Measurements from ENCODE around the gene ADAR.

The ADAR gene

DNA sequence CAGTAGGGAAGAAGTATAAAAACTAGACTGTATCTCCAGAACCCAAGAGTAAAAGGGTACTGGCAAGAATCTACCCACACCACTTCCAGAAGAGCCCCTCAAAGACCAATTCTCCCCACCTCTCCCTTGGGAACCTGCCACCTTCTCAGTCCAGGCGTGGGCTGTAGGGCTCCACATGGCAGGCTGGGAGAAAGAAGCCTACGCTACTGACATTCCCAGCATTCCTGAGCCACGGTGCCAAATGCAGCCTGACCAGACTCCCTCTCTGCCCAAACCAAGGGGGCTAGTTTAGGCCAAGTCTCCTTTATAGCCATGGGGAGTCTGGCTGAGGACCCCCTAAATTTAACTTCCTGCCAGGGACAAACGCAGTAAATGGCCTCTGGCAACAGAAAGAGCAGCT, 51.6 kb downstream of the ADAR start:
- Histone ChIP-seq H3K36me3 (ENCODE audit: control insufficient read depth, insufficient read depth, low read length) (peaks cover 48% of the 10 kb centered on the region), H3K27me3 (ENCODE audit: control insufficient read depth, insufficient read depth, low read length) (no peaks in the 10 kb centered on the region), H3K4me3 (ENCODE audit: low read depth, low read length) (peak overlapping the region; percentile 76), H3K4me1 (ENCODE audit: control insufficient read depth, insufficient read depth, low read length) (peaks cover 19% of the 10 kb centered on the region), H3K9ac (ENCODE audit: low read length) (peak overlapping the region; percentile 81), H3K27ac (ENCODE audit: low read depth, low read length) (no peak overlapping the region; the same call in 1 of the 2 replicates), H3K9me3 (ENCODE audit: control insufficient read depth, insufficient read depth, low read depth, low read length) (no peaks in the 10 kb centered on the region)

DNA sequence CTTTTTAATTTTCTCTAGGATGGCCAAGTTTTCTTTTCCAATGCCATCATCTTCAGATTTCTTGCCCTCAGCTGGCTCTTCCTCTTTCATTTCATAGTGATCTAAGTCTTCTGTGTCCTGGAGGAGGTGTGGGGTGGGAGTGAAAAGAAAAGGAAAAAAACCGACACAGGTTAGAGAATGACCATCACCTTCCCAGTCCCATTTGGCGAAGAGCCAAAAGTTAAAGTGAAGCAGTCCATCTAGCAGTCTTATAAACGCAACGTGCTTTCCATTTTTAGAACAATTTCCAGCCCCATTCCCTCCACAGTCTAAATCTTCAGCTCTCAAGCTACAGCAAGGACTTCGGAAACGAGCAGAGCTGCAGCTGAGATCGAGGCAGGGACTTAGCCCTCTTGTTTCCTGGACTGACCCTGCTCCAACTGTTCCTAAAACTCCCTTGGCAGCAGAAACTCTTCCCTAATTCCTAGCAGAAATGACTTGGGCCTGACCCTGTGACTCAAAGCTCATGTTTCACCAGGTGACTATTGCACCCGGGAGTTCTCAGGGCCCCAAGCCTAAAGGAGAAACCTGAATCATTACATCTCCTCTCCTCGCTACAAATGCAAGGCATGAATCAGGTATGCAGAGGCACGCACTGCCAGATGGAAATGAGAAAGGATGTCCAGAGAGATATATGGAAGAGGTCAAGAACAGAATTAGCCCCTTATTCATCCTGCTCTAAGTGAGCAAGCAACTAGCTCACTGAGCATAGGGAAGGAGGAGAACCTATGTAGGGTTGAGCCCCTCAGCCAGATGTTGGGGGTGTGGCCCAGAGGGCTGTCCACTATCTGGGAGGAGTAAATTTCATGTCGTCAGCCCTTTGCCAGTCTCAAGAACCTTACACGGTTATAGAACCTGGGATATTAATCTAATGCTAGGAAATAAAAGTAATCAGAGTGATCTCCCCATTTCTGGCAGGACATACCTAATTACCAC, 54.6 kb downstream of the ADAR start:
- Histone ChIP-seq H3K36me3 (ENCODE audit: control insufficient read depth, insufficient read depth, low read length) (peaks cover 77% of the 10 kb centered on the region), H3K9me3 (ENCODE audit: control insufficient read depth, insufficient read depth, low read depth, low read length) (no peaks in the 10 kb centered on the region), H3K9ac (ENCODE audit: low read length) (no peak overlapping the region), H3K27ac (ENCODE audit: low read depth, low read length) (no peak overlapping the region), H3K4me1 (ENCODE audit: control insufficient read depth, insufficient read depth, low read length) (peaks cover 17% of the 10 kb centered on the region), H3K4me3 (ENCODE audit: low read depth, low read length) (no peak overlapping the region), H3K27me3 (ENCODE audit: control insufficient read depth, insufficient read depth, low read length) (no peaks in the 10 kb centered on the region)

DNA sequence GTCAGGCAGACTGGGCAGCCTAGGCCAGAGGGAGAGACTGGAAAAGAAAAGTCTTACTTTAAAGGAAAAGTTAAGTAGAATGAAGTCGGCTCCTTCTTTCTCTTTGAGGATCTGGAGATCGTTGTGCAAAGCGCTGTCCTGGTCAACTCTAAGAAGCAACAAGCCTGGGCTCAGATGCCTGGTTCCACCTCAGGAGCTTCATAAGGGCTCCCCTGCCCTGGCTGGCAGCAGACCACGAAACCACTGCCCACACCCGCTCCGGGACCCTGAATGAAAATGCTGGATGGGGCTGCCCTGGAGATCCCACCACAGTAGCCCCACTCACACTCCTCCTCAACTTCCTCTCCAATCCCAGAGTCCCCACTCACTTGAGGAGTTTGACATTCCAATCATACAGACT, 56.0 kb downstream of the ADAR start:
- Histone ChIP-seq H3K4me3 (ENCODE audit: low read depth, low read length) (no peak overlapping the region), H3K27me3 (ENCODE audit: control insufficient read depth, insufficient read depth, low read length) (no peaks in the 10 kb centered on the region), H3K9me3 (ENCODE audit: control insufficient read depth, insufficient read depth, low read depth, low read length) (no peaks in the 10 kb centered on the region), H3K36me3 (ENCODE audit: control insufficient read depth, insufficient read depth, low read length) (peaks cover 77% of the 10 kb centered on the region), H3K27ac (ENCODE audit: low read depth, low read length) (no peak overlapping the region), H3K4me1 (ENCODE audit: control insufficient read depth, insufficient read depth, low read length) (peaks cover 11% of the 10 kb centered on the region), H3K9ac (ENCODE audit: low read length) (no peak overlapping the region)

DNA sequence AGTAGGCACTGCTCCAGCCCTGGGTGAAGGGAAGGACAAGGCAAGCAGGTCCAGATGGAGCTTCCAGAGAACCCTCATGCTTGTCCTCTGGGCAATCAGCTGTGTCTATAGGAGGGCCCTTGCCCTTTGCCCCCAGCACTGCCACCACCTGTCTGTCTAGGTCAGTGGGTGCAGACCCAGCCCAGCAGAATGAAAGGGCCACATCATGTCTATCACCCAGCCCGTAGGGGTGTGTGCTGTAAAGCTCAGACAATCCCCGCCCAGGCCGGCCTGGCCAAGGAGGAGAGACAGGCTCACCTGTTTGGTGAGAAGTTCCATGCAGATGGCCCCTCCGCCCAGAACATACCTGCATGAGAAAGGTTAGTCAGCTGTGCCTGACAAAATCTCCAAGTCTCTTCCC, 56.5 kb downstream of the ADAR start:
- no peaks in the 10 kb centered on the region for H3K27me3 ChIP-seq (ENCODE audit: control insufficient read depth, insufficient read depth, low read length)
- H3K9ac ChIP-seq (ENCODE audit: low read length), result no peak overlapping the region
- no peak overlapping the region for H3K4me3 ChIP-seq (ENCODE audit: low read depth, low read length)
- no peak overlapping the region for H3K27ac ChIP-seq (ENCODE audit: low read depth, low read length)
- peaks cover 77% of the 10 kb centered on the region for H3K36me3 ChIP-seq (ENCODE audit: control insufficient read depth, insufficient read depth, low read length)
- no peaks in the 10 kb centered on the region for H3K9me3 ChIP-seq (ENCODE audit: control insufficient read depth, insufficient read depth, low read depth, low read length)
- peaks cover 5% of the 10 kb centered on the region for H3K4me1 ChIP-seq (ENCODE audit: control insufficient read depth, insufficient read depth, low read length)

DNA sequence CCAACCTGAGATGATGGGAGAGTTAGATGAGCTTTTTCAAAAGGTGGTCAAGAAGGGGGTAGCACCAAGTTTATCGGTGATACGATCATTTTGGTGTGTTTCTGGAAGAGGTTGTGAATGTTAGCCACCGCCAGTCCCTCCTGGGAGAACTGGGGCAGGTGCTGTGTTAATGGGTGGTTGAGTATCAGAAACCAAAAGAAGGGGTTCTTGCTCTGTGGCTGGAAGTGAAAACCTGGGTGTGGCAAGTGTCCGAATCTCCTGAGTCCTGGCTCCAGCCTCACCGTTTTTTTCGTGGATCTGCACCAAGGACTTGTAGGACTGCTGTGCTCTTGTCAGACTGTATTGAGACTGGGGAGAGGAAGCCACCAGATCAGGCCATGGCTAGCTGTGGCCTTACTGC, 57.3 kb downstream of the ADAR start:
- Histone ChIP-seq H3K27ac (ENCODE audit: low read depth, low read length) (no peak overlapping the region), H3K9me3 (ENCODE audit: control insufficient read depth, insufficient read depth, low read depth, low read length) (no peaks in the 10 kb centered on the region), H3K36me3 (ENCODE audit: control insufficient read depth, insufficient read depth, low read length) (peaks cover 72% of the 10 kb centered on the region), H3K4me3 (ENCODE audit: low read depth, low read length) (no peak overlapping the region), H3K27me3 (ENCODE audit: control insufficient read depth, insufficient read depth, low read length) (no peaks in the 10 kb centered on the region), H3K9ac (ENCODE audit: low read length) (no peak overlapping the region), H3K4me1 (ENCODE audit: control insufficient read depth, insufficient read depth, low read length) (no peaks in the 10 kb centered on the region)

DNA sequence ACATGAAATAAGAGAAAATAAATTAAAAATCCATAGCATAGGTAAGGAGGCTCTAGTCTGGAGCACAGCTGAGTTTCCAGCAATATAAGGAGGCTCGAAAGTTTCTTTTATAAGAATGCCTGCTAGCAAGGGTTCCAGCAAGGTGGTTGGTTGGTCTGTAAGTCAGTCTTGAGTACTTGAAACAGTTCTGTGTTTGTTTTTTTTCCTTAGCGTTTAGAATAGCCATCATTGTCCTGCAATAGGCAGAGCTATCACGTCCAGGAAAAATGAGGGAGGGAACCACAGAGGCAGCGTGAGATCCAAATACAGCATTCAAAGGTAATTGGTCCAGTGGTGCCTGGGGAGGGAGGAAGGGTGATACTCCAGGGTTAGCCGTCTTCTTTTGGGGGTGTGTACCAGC, 57.9 kb downstream of the ADAR start:
- no peak overlapping the region for H3K27ac ChIP-seq (ENCODE audit: low read depth, low read length)
- H3K27me3 ChIP-seq (ENCODE audit: control insufficient read depth, insufficient read depth, low read length), result no peaks in the 10 kb centered on the region
- peaks cover 66% of the 10 kb centered on the region for H3K36me3 ChIP-seq (ENCODE audit: control insufficient read depth, insufficient read depth, low read length)
- H3K4me1 ChIP-seq (ENCODE audit: control insufficient read depth, insufficient read depth, low read length), result no peaks in the 10 kb centered on the region
- no peak overlapping the region for H3K4me3 ChIP-seq (ENCODE audit: low read depth, low read length)
- H3K9ac ChIP-seq (ENCODE audit: low read length), result no peak overlapping the region
- no peaks in the 10 kb centered on the region for H3K9me3 ChIP-seq (ENCODE audit: control insufficient read depth, insufficient read depth, low read depth, low read length)

DNA sequence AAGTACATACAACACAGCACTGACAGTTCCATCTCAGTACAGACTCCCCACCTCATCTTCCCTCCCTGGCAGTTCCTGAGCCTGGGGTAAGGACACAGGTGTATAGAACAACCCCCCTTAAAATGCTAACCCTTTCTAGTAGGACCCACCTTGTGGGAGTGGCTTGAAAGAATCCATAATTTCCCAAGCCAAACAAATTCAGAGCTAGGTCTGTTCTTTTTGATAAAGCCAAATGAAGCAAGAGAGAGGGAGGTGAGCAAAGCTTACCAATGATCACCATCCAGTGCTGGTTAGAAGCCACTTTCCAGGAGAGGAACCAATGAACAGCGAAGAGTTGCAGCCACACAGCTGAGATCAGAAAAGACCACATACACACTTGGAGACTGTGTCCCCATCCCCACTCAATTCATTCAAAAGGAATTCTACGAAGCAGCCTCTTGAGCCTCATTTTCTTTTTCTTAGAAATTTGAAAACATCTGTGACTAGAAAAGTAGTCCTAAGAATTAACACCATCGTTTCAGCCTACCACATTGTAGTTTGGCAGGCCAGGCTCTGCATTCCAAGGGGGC, 58.7 kb downstream of the ADAR start:
- Histone ChIP-seq H3K4me1 (ENCODE audit: control insufficient read depth, insufficient read depth, low read length) (no peaks in the 10 kb centered on the region), H3K27ac (ENCODE audit: low read depth, low read length) (no peak overlapping the region), H3K4me3 (ENCODE audit: low read depth, low read length) (no peak overlapping the region), H3K9ac (ENCODE audit: low read length) (no peak overlapping the region), H3K9me3 (ENCODE audit: control insufficient read depth, insufficient read depth, low read depth, low read length) (no peaks in the 10 kb centered on the region), H3K36me3 (ENCODE audit: control insufficient read depth, insufficient read depth, low read length) (peaks cover 58% of the 10 kb centered on the region), H3K27me3 (ENCODE audit: control insufficient read depth, insufficient read depth, low read length) (no peaks in the 10 kb centered on the region)

DNA sequence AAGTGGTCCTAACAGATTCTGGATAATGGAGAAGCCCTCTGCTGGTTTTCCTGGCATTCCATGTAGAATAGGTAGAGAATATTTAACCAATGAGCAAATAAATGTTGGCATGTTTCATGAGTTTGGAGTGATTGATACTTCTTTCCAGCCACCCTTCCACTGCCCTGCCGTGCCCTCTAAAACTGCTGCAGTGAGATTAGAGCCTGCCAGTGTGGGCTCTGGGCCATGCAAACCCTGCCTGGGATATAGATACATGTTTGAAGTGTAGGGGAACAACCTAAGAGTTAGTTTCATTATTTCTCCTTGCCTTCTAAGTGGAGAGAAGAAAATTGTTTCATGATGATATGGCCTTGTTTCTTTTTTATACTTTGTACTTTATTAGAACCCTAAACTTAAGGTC, 60.0 kb downstream of the ADAR start:
- Histone ChIP-seq H3K27ac (ENCODE audit: low read depth, low read length) (no peak overlapping the region), H3K9ac (ENCODE audit: low read length) (no peak overlapping the region), H3K27me3 (ENCODE audit: control insufficient read depth, insufficient read depth, low read length) (no peaks in the 10 kb centered on the region), H3K4me3 (ENCODE audit: low read depth, low read length) (no peak overlapping the region), H3K4me1 (ENCODE audit: control insufficient read depth, insufficient read depth, low read length) (no peaks in the 10 kb centered on the region), H3K9me3 (ENCODE audit: control insufficient read depth, insufficient read depth, low read depth, low read length) (no peaks in the 10 kb centered on the region), H3K36me3 (ENCODE audit: control insufficient read depth, insufficient read depth, low read length) (peaks cover 45% of the 10 kb centered on the region)

DNA sequence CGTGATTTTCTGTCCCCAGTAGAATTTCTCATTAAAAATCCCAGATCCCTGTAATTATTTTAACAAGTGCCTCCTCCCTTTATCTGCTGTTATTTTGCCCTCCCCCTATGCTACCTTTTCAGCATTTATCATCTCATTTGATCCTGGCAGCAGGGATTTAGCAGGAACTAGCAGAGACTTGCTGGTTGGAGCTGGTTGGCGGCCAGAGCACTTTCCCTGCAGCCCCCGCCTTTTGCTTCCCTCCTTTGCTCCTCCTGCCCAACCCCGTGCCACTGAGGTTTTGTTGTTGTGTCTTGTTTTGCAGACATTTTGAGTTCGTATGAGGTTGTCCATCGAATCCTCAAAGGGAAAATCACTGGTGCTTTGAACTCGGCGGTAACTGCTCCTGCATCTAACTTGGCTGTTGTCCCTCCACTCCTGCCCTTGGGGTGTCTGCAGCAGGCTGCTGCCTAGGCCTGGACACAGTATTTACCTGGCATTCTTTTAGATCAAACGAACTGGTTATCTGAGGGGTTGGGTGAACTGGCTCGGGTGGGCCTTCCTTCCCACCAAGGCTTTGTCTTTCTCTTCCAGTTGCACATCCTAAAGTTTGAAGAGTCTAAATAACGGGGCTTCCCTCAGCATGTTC, 60.8 kb downstream of the ADAR start:
- Histone ChIP-seq H3K4me3 (ENCODE audit: low read depth, low read length) (no peak overlapping the region), H3K4me1 (ENCODE audit: control insufficient read depth, insufficient read depth, low read length) (no peaks in the 10 kb centered on the region), H3K9ac (ENCODE audit: low read length) (no peak overlapping the region), H3K27me3 (ENCODE audit: control insufficient read depth, insufficient read depth, low read length) (no peaks in the 10 kb centered on the region), H3K27ac (ENCODE audit: low read depth, low read length) (no peak overlapping the region), H3K36me3 (ENCODE audit: control insufficient read depth, insufficient read depth, low read length) (peaks cover 37% of the 10 kb centered on the region), H3K9me3 (ENCODE audit: control insufficient read depth, insufficient read depth, low read depth, low read length) (no peaks in the 10 kb centered on the region)

DNA sequence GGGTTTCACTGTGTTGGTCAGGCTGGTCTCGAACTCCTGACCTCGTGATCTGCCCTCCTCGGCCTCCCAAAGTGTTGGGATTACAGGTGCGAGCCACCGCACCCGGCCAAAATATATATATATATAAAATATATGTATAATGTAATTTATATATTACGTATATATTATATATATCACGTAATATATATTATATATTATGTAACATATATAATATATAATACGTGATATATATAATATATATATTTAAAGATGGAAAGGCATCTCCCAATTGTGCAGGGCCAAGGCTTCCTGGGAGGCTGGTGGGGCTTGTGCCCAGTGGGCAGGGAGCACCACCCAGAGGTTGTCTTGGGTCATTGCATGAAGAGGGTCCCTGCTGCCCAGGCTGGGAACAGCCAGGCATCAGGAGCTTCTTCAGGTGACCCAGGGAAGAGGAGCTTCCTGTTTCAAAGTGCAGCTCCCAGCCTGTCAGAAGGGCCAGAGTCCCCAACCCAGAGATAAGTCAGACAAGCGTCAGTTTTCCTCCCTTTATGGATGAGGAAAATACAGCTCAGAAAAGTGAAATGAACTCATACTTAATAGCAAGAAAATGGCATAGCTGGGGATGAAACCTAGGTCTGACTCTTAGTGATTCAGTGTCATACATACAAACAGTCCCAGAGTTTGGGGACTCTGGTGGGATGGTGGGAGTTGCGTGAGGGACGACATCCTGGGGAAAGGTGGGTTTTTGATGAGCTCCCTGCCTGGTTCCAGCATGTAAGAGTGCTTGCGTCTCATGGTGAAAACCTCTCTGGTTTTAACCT, 61.5 kb downstream of the ADAR start:
- H3K27me3 ChIP-seq (ENCODE audit: control insufficient read depth, insufficient read depth, low read length), result no peaks in the 10 kb centered on the region
- no peak overlapping the region for H3K27ac ChIP-seq (ENCODE audit: low read depth, low read length)
- H3K4me1 ChIP-seq (ENCODE audit: control insufficient read depth, insufficient read depth, low read length), result no peaks in the 10 kb centered on the region
- no peak overlapping the region for H3K9ac ChIP-seq (ENCODE audit: low read length)
- no peaks in the 10 kb centered on the region for H3K9me3 ChIP-seq (ENCODE audit: control insufficient read depth, insufficient read depth, low read depth, low read length)
- peaks cover 30% of the 10 kb centered on the region for H3K36me3 ChIP-seq (ENCODE audit: control insufficient read depth, insufficient read depth, low read length)
- no peak overlapping the region for H3K4me3 ChIP-seq (ENCODE audit: low read depth, low read length)

Data from HUES6 (cell line).